ENCODE results near the gene UBE2G1. TPM values are rescaled to one million over a fixed set of nuclear protein-coding genes. Genes with fewer than 3 reads are reported as not detected.

The UBE2G1 gene
- total RNA-seq, 2 experiments from 2014 or later: 58.5 to 58.8 TPM

DNA sequence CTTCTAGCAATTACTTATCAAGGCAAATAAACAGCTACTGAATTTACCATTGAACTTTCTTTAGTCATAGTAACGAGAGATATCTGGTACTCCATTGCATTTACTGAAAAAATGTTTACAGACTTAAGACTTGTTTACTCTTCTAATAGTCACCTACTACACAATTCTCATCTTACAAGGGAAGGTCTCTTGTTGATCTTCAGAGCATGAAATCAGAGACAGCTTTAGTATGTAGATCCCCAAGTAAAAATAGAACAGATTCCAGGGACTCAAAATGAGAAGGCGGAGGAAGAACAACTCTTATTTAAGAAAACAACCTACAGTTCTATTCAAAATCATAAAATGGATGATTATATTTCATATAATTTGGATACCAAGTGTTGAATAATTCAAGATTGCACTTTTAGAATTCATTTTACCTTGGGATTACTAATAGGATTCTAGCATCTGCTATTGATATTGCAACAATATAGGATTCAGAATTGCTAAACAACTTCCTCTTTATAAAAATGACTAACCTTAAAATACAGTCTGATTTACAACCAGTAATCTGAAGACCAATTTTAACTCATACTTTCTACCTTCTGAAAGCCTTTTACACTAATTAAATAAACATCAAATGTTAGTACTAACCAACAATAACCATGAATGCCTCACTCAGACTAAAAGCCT, 20.8 kb downstream of the UBE2G1 start:
- H3K4me3 ChIP-seq (ENCODE audit: low read length): no peak overlapping the region
- H3K27ac Mint-ChIP-seq: no peak overlapping the region
- H3K4me1 ChIP-seq (ENCODE audit: insufficient read depth, low read length): peaks cover 28% of the 10 kb centered on the region
- H3K27ac ChIP-seq (ENCODE audit: low read depth in 1 of 2, low read length in 2 of 2): no peak overlapping the region
- ATAC-seq (ENCODE audit: poor library complexity) (no peak), DNase-seq (no peak)
- no peaks in the 10 kb centered on the region for H3K36me3 ChIP-seq (ENCODE audit: insufficient read depth, low read length)
- peaks cover 3% of the 10 kb centered on the region for H3K36me3 Mint-ChIP-seq (ENCODE audit: low read depth)
- no peaks in the 10 kb centered on the region for H3K9me3 ChIP-seq (ENCODE audit: control insufficient read depth in 1 of 2, insufficient read depth in 1 of 2, low read length in 2 of 2)
- CTCF ChIA-PET: no interaction called here
- H3K9me3 Mint-ChIP-seq: no peaks in the 10 kb centered on the region
- intact Hi-C loops (cut with DNase I, micrococcal nuclease): no loop called here
- H3K27me3 Mint-ChIP-seq: no peaks in the 10 kb centered on the region
- H3K4me1 Mint-ChIP-seq (ENCODE audit: low read depth): peaks cover 29% of the 10 kb centered on the region
- no peaks in the 10 kb centered on the region for H3K27me3 ChIP-seq (ENCODE audit: control insufficient read depth in 1 of 2, insufficient read depth in 2 of 2, low read length in 2 of 2)
- TF ChIP-seq, protein P1, sequence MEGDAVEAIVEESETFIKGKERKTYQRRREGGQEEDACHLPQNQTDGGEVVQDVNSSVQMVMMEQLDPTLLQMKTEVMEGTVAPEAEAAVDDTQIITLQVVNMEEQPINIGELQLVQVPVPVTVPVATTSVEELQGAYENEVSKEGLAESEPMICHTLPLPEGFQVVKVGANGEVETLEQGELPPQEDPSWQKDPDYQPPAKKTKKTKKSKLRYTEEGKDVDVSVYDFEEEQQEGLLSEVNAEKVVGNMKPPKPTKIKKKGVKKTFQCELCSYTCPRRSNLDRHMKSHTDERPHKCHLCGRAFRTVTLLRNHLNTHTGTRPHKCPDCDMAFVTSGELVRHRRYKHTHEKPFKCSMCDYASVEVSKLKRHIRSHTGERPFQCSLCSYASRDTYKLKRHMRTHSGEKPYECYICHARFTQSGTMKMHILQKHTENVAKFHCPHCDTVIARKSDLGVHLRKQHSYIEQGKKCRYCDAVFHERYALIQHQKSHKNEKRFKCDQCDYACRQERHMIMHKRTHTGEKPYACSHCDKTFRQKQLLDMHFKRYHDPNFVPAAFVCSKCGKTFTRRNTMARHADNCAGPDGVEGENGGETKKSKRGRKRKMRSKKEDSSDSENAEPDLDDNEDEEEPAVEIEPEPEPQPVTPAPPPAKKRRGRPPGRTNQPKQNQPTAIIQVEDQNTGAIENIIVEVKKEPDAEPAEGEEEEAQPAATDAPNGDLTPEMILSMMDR (IDR thresholded peaks at IDR 0.05): no peak
- no peak overlapping the region for H3K4me3 Mint-ChIP-seq
- POLR2A ChIA-PET: no interaction called here

DNA sequence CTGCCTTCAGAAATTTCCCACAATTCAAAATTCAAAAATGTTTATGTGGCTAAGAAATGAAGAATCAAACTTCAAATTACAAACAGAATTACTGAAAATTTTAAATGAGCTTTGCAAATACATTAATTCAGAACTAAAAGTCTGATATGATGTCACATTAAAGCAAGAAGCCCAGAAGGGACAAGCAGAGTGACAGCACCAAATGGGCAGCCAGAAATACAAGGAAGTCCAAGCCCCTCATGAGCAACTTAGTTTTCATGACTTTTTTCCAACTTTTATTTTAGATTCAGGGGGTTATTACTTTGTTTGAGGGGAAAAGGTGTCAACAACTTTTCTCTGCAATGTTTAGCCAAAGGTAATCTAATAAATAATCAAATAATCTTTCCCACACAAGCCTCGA, 21.5 kb downstream of the UBE2G1 start:
- ChIA-PET POLR2A (no interaction called here), CTCF (no interaction called here)
- ATAC-seq (ENCODE audit: poor library complexity) (no peak), DNase-seq (no peak)
- H3K27ac Mint-ChIP-seq: no peak overlapping the region
- peaks cover 36% of the 10 kb centered on the region for H3K4me1 Mint-ChIP-seq (ENCODE audit: low read depth)
- Histone ChIP-seq H3K27ac (ENCODE audit: low read depth in 1 of 2, low read length in 2 of 2) (no peak overlapping the region), H3K27me3 (ENCODE audit: control insufficient read depth in 1 of 2, insufficient read depth in 2 of 2, low read length in 2 of 2) (no peaks in the 10 kb centered on the region), H3K9me3 (ENCODE audit: control insufficient read depth in 1 of 2, insufficient read depth in 1 of 2, low read length in 2 of 2) (no peaks in the 10 kb centered on the region), H3K36me3 (ENCODE audit: insufficient read depth, low read length) (no peaks in the 10 kb centered on the region), H3K4me1 (ENCODE audit: insufficient read depth, low read length) (peaks cover 29% of the 10 kb centered on the region), H3K4me3 (ENCODE audit: low read length) (no peak overlapping the region)
- no peaks in the 10 kb centered on the region for H3K27me3 Mint-ChIP-seq
- H3K9me3 Mint-ChIP-seq: no peaks in the 10 kb centered on the region
- H3K36me3 Mint-ChIP-seq (ENCODE audit: low read depth): peaks cover 3% of the 10 kb centered on the region
- intact Hi-C loops (cut with DNase I, micrococcal nuclease): no loop called here
- TF ChIP-seq, protein P1 (IDR thresholded peaks at IDR 0.05): no peak
- H3K4me3 Mint-ChIP-seq: no peak overlapping the region

DNA sequence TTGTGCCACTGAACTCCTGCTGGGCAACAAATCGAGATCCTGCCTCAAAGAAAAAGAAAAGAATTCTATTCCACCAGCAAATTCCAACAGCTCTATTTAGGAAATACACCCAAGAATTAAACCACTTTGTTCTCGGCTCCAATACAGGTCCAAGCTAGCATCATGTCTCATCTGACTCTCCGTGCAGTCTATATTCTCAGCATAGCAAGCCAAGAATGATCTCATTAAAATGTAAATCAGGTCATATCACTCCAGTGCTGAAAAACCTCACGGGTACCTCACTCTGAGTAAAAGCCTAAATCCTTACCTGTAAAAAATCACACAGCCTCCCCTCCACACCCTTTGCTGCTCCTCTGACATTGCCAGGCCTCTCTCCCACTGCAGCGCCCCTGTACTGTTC, 23.9 kb downstream of the UBE2G1 start:
- TF ChIP-seq, protein P1 (IDR thresholded peaks at IDR 0.05): no peak
- intact Hi-C loops (cut with DNase I, micrococcal nuclease): no loop called here
- peaks cover 33% of the 10 kb centered on the region for H3K4me1 ChIP-seq (ENCODE audit: insufficient read depth, low read length)
- peaks cover 49% of the 10 kb centered on the region for H3K4me1 Mint-ChIP-seq (ENCODE audit: low read depth)
- ChIA-PET CTCF (no interaction called here), POLR2A (no interaction called here)
- H3K36me3 ChIP-seq (ENCODE audit: insufficient read depth, low read length): no peaks in the 10 kb centered on the region
- H3K27me3 Mint-ChIP-seq: no peaks in the 10 kb centered on the region
- no peak overlapping the region for H3K27ac ChIP-seq (ENCODE audit: low read depth in 1 of 2, low read length in 2 of 2)
- H3K27me3 ChIP-seq (ENCODE audit: control insufficient read depth in 1 of 2, insufficient read depth in 2 of 2, low read length in 2 of 2): no peaks in the 10 kb centered on the region
- ATAC-seq (ENCODE audit: poor library complexity) (no peak), DNase-seq (no peak)
- no peak overlapping the region for H3K4me3 Mint-ChIP-seq
- H3K27ac Mint-ChIP-seq: no peak overlapping the region
- no peak overlapping the region for H3K4me3 ChIP-seq (ENCODE audit: low read length)
- peaks cover 3% of the 10 kb centered on the region for H3K36me3 Mint-ChIP-seq (ENCODE audit: low read depth)
- H3K9me3 ChIP-seq (ENCODE audit: control insufficient read depth in 1 of 2, insufficient read depth in 1 of 2, low read length in 2 of 2): no peaks in the 10 kb centered on the region
- H3K9me3 Mint-ChIP-seq: no peaks in the 10 kb centered on the region

Measured in CD4-positive, alpha-beta T cell (primary cell).